ENCODE measurements around the gene COL23A1. TPM values are rescaled to one million over a fixed set of nuclear protein-coding genes. Genes with fewer than 3 reads are reported as not detected.

Gene COL23A1
- total and polyA plus RNA-seq, 2 of the 13 experiments (the other 11 are each of a cell fraction or from before 2014, with no cell fraction given): not detected

DNA sequence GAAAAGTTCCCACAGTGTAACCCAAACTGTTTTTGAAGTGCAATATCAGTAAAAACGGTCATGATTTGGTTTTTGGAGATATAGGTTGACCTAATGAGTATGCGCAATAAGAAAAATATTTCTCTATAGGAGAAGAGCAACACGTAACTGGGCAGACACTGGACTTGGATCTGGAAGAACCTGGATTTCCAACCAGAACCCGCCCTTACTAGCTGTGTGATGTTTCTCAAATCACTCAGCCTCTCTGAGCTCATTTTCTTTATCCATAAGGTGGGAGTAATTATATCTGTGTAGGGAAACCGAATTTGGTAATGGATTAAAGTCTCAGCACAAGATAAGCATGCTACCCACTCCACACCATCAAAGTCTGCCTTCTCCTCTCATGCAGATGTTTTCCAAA is 169.1 kb downstream of the COL23A1 start (continued):
- TF ChIP-seq POLR2AphosphoS2 (IDR thresholded peaks at IDR 0.05; ENCODE audit: low read depth, low read length): no peak
- TF ChIP-seq SP1 (IDR thresholded peaks at IDR 0.05): no peak
- no peak for TF ChIP-seq SP1 (CRISPR knock-in tag; IDR thresholded peaks at IDR 0.05)
- no peak for TF ChIP-seq PCBP1 (IDR thresholded peaks at IDR 0.05; ENCODE audit: borderline replicate concordance, low read depth, low read length)
- TF ChIP-seq MED8 (CRISPR knock-in tag; IDR thresholded peaks at IDR 0.05; ENCODE audit: insufficient replicate concordance): no peak
- TF ChIP-seq SIN3A (IDR thresholded peaks at IDR 0.05; ENCODE audit: borderline replicate concordance, low read depth, low read length): no peak
- TF ChIP-seq MAF1 (CRISPR knock-in tag; IDR thresholded peaks at IDR 0.05; ENCODE audit: borderline replicate concordance): no peak

DNA sequence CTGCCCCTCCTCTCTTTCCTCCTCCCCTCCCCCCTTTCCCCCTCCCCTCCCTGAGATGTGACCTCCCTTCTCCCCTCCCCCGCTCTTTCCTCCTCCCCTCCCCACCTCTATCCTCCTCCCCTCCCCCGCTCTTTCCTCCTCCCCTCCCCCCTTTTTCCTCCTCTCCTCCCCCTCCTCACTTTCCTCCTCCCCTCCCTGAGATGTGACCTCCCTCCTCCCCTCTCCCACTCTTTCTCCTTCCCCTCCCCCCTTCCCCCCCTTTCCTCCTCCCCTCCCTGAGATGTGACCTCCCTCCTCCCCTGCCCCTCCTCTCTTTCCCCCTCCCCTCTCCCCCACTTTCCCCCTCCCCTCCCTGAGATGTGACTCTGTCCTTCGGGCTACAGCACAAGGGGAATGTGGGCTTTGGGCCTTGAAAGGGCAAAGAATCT is 169.8 kb downstream of the COL23A1 start:
- ChIA-PET POLR2A (no interaction called here), CTCF (ENCODE audit: low intra/inter-chr PET ratio, low total read pairs) (no interaction called here)
- Histone ChIP-seq H2AFZ (ENCODE audit: low read length) (no peak overlapping the region), H3K4me2 (ENCODE audit: low read depth, low read length) (no peak overlapping the region), H3K4me3 (replicated peaks in 1 of 3; ENCODE audit: insufficient read depth in 1 of 3, low read depth in 2 of 3, low read length in 3 of 3) (no peak overlapping the region), H3K4me1 (ENCODE audit: insufficient read depth, low read length) (no peaks in the 10 kb centered on the region), H3K79me2 (ENCODE audit: insufficient read depth, low read length) (no peaks in the 10 kb centered on the region), H3K9ac (ENCODE audit: insufficient read depth, low read depth, low read length) (no peak overlapping the region), H3K27ac (ENCODE audit: extremely low read length, insufficient read depth, low read length) (no peak overlapping the region), H3K36me3 (replicated peaks in 1 of 2; ENCODE audit: control insufficient read depth in 1 of 2, insufficient read depth in 2 of 2, low read length in 2 of 2) (no peaks in the 10 kb centered on the region), H3K27me3 (ENCODE audit: control insufficient read depth in 1 of 2, insufficient read depth in 2 of 2, low read length in 2 of 2) (peaks cover 0 to 17% of the 10 kb centered on the region in 2 experiments; a peak in 3 of 5 replicates), H4K20me1 (ENCODE audit: insufficient read depth, low read length) (no peaks in the 10 kb centered on the region), H3K9me3 (ENCODE audit: low read length) (no peaks in the 10 kb centered on the region)
- FAIRE-seq: no peak
- intact Hi-C loops (cut with micrococcal nuclease; ENCODE audit: unreplicated experiment) (no loop called here), in situ Hi-C loops (cut with HindIII; ENCODE audit: extremely low pct_ligation_motif_present, low pct_unique_long_range_greater_than_20kb) (no loop called here)
- DNase-seq (ENCODE audit: low spot score): no peak
- 8% methylated on average over 2 of the region's 3 CpGs for WGBS (ENCODE audit: low lambda C conversion rate)
- no peak for ATAC-seq
- BruUV-seq (replicated peaks): no TSS peak
- TF ChIP-seq ZNF468 (CRISPR knock-in tag; IDR thresholded peaks at IDR 0.05) (no peak), HNF4G (IDR thresholded peaks at IDR 0.05; ENCODE audit: borderline replicate concordance, low read depth, low read length) (no peak), HNF4G (CRISPR knock-in tag; IDR thresholded peaks at IDR 0.05; ENCODE audit: borderline replicate concordance, low read depth) (no peak), ZNF101 (CRISPR knock-in tag; IDR thresholded peaks at IDR 0.05; ENCODE audit: borderline replicate concordance, low read depth) (no peak), ZNF777 (CRISPR knock-in tag; IDR thresholded peaks at IDR 0.05) (no peak), ZBTB10 (CRISPR knock-in tag; IDR thresholded peaks at IDR 0.05; ENCODE audit: borderline replicate concordance) (no peak), ERF (CRISPR knock-in tag; IDR thresholded peaks at IDR 0.05) (no peak), THRA (CRISPR knock-in tag; IDR thresholded peaks at IDR 0.05; ENCODE audit: borderline replicate concordance) (no peak), ZNF816 (CRISPR knock-in tag; IDR thresholded peaks at IDR 0.05; ENCODE audit: borderline replicate concordance) (no peak), PLSCR1 (CRISPR knock-in tag; IDR thresholded peaks at IDR 0.05; ENCODE audit: borderline replicate concordance) (no peak), FOSL1 (CRISPR knock-in tag; IDR thresholded peaks at IDR 0.05; ENCODE audit: borderline replicate concordance) (no peak), ZNF510 (CRISPR knock-in tag; IDR thresholded peaks at IDR 0.05; ENCODE audit: low read depth) (no peak), SUZ12 (IDR thresholded peaks at IDR 0.05; ENCODE audit: low read depth, low read length) (no peak), BRCA1 (CRISPR knock-in tag; IDR thresholded peaks at IDR 0.05) (no peak), RORA (CRISPR knock-in tag; IDR thresholded peaks at IDR 0.05) (no peak)
